ENCODE results near the gene GNAT3. TPM values are rescaled to one million over a fixed set of nuclear protein-coding genes. Genes with fewer than 3 reads are reported as not detected.

The GNAT3 gene
- total and polyA plus RNA-seq, 2 donors (not counting 3 experiments of a cell fraction or from before 2014, with no cell fraction given): not detected

DNA sequence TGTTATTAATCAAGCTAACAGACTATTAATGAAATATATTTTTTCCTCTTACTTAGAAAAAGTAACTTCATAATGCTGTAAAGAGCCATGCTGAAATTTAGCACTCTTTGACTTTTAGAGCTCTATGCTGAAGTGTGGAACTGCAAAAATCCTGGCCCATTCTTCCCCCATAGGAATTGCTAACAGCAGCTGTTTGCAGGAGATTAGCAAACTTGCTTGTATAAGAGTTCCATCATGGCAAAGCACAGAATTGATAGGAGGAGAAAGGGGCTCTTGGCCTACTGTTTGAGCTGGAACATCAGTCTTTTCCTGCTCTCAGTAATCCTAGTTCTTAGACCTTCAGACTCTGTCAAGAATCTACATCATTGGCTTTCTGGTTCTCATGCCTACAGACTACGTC, 18.3 kb upstream of the GNAT3 start:
- Histone ChIP-seq H3K4me2 (ENCODE audit: insufficient read depth, low read length) (no peak overlapping the region), H4K20me1 (replicated peaks; ENCODE audit: control insufficient read depth, extremely low read depth, insufficient read depth, low read length) (no peaks in the 10 kb centered on the region), H3K79me2 (ENCODE audit: control insufficient read depth, insufficient read depth, low read length) (no peaks in the 10 kb centered on the region), H3K4me3 (replicated peaks in 1 of 3; ENCODE audit: insufficient read depth in 1 of 3, low read depth in 1 of 3, low read length in 3 of 3) (no peak overlapping the region), H3K27me3 (ENCODE audit: control insufficient read depth in 2 of 2, insufficient read depth in 2 of 2, low read length in 2 of 2) (no peaks in the 10 kb centered on the region), H3K9ac (replicated peaks; ENCODE audit: extremely low read depth, insufficient read depth, low read length) (no peak overlapping the region), H3K36me3 (ENCODE audit: control insufficient read depth in 2 of 2, extremely low read depth in 1 of 2, insufficient read depth in 2 of 2, low read length in 2 of 2) (no peaks in the 10 kb centered on the region), H3K9me3 (replicated peaks; ENCODE audit: control insufficient read depth, insufficient read depth, low read length) (no peaks in the 10 kb centered on the region), H2AFZ (ENCODE audit: low read depth, low read length) (no peak overlapping the region), H3K9me1 (replicated peaks; ENCODE audit: control insufficient read depth, extremely low read depth, insufficient read depth, low read length) (no peaks in the 10 kb centered on the region), H3K4me1 (ENCODE audit: control insufficient read depth, extremely low read depth, insufficient read depth, low read length) (no peaks in the 10 kb centered on the region), H3K27ac (ENCODE audit: insufficient read depth, low read depth, low read length) (no peak overlapping the region)
- CTCF ChIA-PET: interaction anchor here (0.9 kb wide), 1 partner anchor 17 kb away, joined by 3 read pairs; no protein-coding TSS in a partner anchor
- TF ChIP-seq GATA2 (IDR thresholded peaks at IDR 0.05; ENCODE audit: insufficient read depth, insufficient read length, low read depth, low read length) (no peak), JUN (IDR thresholded peaks at IDR 0.05; ENCODE audit: borderline replicate concordance, insufficient read depth, insufficient read length, low read depth) (no peak), POLR2A (IDR thresholded peaks at IDR 0.05; ENCODE audit: low read depth, low read length) (no peak), MYC (IDR thresholded peaks at IDR 0.05; ENCODE audit: low read depth, low read length) (no peak), POLR2AphosphoS5 (IDR thresholded peaks at IDR 0.05; ENCODE audit: insufficient read depth, low read depth, low read length) (no peak), EZH2 (IDR thresholded peaks at IDR 0.05; ENCODE audit: borderline replicate concordance, low read depth, low read length, severe bottlenecking) (no peak), FOS (IDR thresholded peaks at IDR 0.05; ENCODE audit: borderline replicate concordance, insufficient read depth, low read length) (no peak)
- TF ChIP-seq, protein P1, sequence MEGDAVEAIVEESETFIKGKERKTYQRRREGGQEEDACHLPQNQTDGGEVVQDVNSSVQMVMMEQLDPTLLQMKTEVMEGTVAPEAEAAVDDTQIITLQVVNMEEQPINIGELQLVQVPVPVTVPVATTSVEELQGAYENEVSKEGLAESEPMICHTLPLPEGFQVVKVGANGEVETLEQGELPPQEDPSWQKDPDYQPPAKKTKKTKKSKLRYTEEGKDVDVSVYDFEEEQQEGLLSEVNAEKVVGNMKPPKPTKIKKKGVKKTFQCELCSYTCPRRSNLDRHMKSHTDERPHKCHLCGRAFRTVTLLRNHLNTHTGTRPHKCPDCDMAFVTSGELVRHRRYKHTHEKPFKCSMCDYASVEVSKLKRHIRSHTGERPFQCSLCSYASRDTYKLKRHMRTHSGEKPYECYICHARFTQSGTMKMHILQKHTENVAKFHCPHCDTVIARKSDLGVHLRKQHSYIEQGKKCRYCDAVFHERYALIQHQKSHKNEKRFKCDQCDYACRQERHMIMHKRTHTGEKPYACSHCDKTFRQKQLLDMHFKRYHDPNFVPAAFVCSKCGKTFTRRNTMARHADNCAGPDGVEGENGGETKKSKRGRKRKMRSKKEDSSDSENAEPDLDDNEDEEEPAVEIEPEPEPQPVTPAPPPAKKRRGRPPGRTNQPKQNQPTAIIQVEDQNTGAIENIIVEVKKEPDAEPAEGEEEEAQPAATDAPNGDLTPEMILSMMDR (IDR thresholded peaks at IDR 0.05; ENCODE audit: extremely low read depth in 1 of 2, insufficient read depth in 1 of 2, low read depth in 1 of 2, low read length in 2 of 2): no peak
- intact Hi-C loops (cut with micrococcal nuclease): no loop called here
- no peak for DNase-seq (ENCODE audit: low read depth, low spot score)
- POLR2A ChIA-PET: no interaction called here
- no peak for FAIRE-seq
- BruUV-seq (replicated peaks): no TSS peak
- dilution Hi-C loops (cut with MboI; ENCODE audit: extremely low pct_ligation_motif_present, low sequenced_read_pairs): no loop called here

Data from endothelial cell of umbilical vein (primary cell).